Epidermal melanocyte (primary cell): ENCODE data around the gene ZCCHC2.

Source experiments
- DNase-seq: peaks from one replicate; pipeline ENCODE4 v3.0.0; 2011; ENCODE audit warnings: low spot score; ENCODE audit not compliant: insufficient read length

ZCCHC2 gene

DNA sequence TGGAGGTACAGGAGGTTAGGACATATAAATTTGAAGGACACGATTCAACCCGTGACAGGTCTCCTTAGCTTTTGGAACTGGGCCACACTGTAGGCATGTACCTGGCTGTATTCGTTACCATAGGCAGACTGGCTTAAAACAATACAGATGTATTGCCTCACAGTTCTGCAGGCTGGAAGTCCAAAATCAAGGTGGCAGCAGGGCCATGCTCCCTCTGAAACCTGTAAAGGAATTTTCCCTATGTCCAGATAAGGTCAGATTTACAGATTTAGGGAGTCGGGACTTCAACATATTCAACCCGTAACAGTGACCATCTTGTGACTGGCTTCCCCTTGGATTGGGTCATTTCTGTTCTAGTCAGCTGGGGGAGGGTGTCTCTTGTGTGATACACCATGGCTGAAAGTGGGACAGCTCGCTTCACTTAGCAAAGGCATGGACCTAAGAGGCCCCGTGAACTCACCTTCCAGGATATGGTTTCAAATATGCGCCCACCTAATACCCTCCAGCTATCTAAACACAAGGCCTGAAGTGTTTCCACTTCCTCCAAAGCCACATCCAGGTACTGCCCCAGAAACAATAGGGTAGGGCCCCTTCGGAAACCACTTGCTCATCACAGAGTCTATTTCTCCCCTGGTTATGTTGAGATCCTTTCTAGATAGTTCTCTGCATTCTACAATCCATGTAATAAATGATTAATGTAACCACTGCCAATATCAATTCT is 85.0 kb downstream of the ZCCHC2 start:
- no peak for DNase-seq

DNA sequence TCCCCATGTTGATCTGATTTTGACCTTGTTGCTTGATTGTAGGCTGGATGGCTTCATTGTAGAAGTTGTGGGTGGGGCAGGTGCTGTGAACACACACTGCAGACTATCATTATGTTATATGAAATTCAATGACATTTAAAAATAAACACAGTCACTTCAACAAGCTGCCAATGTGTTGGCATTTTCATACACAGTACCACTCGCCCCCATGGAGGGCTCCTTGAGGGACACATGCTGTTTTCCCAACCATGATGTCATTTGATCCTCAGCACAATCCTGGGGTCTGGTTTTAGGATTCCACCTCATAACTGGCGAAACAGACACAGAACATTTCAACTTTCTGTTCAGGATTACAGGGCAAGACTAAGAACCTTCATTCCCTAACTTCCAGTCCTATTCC is 86.9 kb downstream of the ZCCHC2 start:
- no peak for DNase-seq

DNA sequence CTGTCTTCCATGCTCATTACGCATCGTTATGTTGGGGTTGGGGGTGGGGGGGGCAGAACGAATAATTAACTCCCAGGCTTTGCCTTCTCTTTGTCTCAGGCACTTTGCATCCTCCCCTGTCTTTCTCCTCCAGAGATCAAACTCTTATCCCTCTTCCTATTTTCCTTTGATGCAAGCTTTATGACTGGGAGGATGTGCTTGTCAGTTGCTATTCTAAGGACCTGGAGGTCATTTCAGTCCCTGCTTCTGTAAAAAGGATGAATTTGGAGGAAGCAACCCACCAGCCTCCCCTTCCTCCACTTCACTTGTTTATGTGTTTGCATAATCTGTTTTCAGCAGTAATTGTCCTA is 87.5 kb downstream of the ZCCHC2 start:
- DNase-seq: no peak

DNA sequence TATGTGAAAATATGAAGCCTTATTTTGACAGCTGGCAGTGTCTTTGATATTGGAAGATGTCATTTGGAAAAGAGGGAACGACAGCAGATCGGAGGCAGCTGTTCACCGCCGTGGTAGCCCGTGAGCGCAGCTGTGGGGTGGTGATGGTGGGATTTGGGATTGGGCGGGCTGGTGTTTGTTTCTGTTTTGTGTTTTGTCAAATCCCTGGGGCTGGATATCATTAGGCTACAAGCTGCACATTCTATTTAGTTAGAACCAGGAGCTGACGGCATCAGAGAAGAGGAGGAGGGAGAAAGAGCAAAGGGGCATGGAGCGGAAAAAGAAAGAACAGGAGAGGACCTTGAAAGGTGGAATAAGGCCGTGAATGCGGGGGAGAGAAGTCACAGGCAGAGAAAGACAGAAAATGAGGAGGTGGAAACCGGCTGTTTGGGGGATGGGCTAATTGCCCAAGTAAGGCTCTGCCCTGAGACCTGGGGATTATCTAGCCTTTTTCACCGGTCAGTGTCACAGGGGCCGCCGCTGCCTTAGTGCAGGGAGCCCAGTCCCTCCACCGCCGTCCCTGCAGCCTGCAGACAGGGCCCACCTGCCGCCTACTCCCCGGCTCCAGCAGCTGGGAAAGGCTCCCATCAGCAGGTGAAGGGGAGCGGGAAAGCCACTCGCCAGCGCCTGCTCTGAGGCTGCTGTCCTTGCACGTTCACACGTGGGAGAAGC is 88.0 kb downstream of the ZCCHC2 start:
- no peak for DNase-seq

DNA sequence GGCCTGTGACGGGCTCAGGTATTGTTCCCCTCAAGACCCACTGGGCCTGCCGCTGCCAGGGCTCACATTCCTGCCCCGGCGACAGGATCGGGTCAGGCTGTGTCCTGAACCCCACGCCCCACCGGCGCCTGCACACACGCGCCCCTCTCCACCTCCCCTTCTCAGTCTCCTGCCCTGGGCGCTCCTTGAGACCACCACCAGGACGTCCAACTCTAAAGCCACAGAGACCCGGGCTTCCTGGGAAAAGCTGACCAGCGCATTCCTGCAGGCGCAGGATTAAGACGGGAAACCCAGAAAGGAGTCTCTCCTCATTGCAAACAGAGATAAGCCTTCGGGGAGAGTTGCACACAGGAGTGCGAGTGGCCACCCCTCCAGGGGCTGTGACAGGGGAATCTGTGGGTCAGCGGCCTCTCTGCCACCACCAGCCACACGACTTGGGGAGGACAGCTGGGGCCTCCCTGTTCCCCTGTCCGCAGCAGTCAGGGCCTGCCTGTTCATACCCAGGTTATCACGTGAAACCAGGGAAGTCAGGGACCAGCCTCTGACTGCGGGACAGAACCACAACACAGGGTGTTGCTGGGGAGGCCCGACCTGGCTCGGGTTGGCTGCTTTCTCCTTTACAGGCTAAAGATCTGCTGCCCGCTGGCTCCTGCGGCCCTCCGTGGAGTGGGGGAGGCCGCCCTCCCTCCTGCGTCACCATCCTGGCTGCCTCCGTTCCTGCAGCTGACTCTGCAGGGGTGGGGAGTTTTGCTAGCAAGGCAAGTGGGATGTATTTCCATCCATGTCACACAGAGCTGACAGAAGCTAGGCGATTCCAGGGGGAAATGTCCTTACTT is 88.8 kb downstream of the ZCCHC2 start:
- no peak for DNase-seq

DNA sequence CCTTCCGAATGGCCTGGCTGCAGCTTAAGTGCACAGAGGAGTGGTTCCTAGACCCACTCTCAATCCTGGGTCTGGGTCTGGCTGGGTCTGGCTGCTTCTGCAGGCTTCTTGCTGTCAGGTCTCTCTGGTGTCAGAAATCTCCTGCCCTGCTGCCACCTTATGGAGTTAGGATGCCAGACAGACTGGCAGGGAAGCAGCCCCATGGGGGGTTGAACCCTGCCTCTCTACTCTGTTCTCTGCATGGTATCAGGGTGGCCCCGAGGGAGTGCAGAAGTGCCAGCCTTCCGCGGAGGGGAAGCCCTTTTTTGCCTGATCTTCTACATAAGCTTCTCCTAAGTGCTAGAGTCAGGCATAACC is 89.4 kb downstream of the ZCCHC2 start:
- no peak for DNase-seq

DNA sequence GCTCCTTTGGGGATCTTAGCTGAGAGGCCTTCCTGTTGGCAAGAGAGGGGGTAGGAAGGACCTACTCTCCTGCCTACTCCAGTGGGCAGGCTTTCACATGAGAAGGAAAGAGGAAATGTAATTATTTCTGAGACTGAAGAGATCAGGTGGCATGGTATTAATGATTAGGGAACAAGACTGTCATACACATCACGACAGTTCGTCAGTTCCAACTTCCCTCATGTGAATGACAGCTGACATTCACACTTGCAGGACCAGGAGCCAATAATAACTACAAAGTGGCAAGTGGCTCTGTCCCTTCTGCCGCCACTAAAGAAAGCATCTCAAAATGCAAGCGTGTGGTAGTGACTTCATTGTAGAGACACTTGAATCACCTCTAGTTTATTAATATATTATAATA is 90.0 kb downstream of the ZCCHC2 start:
- DNase-seq: no peak

DNA sequence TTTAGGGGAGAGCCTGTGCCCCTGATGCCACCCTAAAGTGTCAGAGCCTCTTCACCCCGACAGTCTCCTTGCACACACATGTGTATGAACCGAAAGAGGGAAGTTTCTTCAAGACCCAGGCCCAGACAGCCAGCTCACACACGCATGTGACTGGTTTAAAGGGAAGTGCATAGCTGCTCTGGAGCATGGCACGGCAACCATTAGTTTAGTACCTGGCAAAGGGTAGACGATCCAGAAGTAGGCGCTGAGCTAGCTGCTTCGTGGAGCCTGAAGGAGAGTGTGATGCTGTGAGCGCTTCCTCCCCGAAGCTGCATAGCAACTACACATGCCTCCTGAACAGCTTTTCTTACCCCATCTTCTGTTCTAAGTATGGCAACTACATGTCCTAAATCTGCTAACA is 91.7 kb downstream of the ZCCHC2 start:
- no peak for DNase-seq

DNA sequence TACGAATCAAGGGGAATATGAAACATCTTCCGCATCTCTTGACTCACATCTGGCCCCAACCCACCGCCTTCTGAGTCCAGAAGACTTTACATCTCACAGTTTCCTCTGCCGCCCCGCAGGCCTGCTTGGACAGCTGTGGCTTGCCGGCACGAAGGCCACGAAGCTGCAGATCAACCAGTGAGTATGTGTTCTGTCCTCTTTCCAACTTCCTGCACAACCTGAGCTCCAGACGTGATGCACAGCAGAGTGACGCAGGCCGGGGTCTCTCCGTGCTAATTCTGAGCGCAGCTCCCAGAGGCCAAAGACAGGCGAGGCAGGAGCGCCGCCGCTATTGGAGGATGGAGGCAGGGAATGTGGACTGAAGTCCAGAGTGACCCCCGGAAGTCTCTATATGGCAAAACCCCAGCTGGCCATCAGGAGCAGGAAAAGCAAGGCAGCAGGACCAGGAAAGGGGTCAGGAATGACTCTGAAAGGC is 93.5 kb downstream of the ZCCHC2 start:
- no peak for DNase-seq

DNA sequence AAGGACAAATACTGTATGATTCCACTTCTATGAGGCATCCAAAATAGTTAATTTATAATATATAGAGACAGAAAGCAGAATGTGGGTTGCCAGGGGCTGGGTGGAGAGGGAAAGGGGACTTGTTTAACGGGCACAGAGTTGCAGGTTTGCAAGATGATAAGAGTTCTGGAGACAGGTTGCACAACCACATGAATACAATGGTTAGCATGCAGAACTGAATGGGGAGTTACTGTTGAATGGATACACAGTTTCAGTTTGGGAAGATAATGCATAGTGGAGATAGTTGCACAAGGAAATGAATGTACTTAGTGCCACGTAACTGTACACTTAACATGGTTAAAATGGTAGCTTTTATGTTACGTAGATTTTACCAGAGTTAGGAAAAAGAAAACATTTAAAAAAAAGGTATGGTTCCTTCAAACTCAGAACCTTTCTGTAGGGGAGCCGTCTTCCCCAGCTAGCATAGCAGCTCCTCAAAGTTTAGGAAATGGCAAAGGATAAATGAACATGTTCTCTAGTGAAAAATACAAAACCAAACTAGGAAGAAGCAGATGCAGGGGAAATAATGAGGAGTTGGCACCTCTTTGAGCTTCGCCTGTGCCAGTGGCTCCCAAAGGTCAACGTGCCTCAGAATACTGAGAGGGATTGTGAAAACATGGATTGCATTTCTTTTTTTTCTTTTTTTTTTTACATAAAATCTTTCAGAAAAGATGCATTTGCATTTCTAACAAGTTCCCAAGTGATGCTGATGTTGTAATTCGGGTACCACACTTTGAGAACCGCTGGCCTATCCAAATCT is 95.2 kb downstream of the ZCCHC2 start:
- no peak for DNase-seq

DNA sequence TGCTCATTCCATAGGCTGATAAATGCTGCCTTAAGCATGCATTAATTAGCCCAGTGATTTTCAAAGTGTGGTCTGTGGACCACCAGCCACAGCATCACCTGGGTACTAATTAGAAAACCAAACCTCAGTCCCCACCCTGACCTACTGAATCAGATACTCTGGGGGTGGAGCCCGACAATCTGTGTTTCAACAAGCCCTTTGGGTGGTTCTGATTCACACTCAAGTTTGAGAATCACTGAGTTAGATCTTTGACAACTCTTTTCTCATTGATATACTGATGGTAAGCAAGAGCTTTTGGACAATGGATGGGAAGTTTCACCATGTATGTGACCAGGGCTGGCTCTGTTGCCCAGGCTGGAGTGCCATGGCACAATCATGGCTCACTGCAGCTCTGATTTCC is 95.9 kb downstream of the ZCCHC2 start:
- no peak for DNase-seq

DNA sequence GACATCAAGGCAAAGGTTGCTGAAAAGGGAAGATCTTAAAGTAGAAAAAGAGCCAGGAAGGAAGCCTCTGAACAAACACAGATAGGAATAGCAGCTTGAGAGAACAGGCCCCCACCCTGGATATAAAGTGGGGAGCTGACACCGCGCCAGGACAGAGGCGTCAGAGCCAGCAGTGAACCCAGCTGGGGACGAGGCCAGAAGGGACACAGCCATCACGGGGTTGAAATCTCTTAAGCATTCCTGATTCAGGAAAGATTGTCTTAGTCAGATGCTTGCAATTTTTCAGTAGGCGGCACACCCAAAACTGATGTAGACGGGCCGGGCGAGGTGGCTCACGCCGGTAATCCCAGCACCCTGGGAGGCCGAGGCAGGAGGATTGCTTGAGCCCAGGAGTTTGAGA is 98.7 kb downstream of the ZCCHC2 start:
- no peak for DNase-seq

DNA sequence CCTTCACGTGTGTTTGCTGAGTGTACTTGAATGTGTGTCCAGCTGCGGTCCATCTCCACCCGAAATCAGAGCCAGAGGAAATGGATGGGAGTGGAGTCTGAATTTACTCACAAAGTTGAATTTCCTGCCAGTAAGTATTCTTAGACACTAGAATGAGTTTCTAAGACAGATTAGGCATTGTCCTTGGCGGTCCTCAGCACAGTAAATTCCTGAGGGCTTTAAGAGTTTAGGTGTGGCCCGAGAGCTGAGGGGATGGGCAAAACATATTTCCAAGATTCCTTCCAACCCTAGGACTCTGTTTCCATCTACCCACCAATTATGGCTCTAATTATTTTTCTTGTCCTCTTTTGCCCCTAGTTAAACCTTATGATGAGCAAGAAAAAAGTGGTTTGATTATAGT is 102.2 kb downstream of the ZCCHC2 start:
- no peak for DNase-seq
